SIG-M5 treated with dmso at 0.1 percent for 504 hours (cell line): Measurements from ENCODE around the gene ZIK1.

ENCODE experiments used
- DNase-seq: peaks from one replicate; lab custom pipeline; 2025; ENCODE audit not compliant: unreplicated experiment; lab: John Stamatoyannopoulos, UW

The ZIK1 gene

DNA sequence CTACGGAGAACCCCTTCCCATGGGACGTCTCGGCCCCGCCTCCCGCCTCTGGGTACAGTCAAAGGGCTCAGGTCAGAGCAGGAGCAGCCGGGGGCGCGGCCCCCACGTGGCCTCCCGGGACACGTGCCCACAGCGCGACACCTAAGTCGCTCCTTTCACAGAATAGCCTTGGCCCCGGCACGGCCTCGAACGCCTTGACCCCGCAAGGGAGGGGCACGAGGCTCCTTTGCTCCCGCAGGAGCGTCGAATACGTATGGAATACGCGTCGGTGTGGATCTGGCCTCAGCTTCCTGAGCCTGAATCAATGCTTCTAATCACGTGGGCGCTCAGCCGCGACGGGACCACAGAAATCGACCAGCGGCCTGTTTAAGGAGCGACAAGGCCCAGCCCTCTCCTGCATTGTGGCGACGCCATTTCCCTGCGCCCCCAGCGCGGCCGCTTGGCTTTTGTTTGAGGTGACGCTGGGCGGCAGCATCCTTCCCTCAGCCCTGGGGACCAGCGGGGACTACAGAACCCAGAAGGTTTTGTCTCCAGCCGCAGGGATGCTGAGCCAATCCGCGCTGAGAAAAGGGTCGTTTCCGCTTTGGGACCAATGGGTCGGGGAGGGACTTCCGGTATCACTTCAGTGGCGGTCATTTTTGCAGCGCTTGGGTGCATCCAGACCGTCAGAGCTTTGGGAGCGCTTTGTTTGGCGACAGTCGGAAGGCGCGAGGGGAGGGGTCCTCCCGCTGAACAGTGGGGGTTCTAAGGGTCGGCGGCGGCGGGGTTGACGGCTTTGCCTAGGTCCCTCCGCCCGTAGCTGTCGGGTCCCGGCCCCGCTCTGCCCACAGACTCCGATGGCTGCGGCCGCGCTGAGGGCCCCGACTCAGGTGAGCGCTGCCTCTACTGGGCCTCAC is at the start of gene ZIK1:
ZIK1 (plus strand) TSS at position 625 of the 896 bp plus-strand sequence; CDS start at position 837, 212 bp downstream.
- no peak for DNase-seq

DNA sequence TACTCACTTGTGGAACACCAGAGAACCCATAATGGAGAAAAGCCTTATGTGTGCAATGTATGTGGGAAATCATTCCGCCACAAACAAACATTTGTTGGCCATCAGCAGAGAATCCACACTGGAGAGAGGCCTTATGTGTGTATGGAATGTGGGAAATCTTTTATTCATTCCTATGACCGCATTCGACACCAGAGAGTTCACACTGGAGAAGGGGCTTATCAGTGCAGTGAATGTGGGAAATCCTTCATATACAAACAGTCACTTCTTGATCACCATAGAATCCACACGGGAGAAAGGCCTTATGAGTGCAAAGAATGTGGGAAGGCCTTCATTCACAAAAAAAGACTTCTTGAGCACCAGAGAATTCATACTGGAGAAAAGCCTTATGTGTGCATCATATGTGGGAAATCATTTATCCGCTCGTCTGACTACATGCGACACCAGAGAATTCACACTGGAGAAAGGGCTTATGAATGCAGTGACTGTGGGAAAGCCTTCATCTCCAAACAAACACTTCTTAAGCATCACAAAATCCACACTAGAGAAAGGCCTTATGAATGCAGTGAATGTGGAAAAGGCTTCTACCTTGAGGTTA is 45.9 kb upstream of the ZIK1 start:
- DNase-seq: no peak

DNA sequence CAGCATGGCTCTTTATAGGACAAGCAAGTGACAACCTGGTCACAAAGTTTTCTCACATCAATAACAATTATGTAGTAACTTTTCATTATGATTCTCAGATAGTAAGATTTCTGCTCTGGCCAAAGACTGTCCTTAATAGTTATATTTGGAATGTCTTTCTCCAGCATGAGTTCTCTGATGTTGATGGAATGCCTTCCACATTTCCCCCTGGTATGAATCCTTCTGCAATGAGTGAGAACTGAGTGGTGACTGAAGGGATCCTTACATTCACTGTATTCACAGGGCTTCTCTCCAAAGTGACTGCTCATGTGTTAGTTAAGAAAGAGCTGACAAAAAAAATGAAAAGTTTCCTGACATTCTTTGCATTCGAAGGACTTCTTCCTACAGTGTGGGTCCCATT is 37.4 kb upstream of the ZIK1 start:
- DNase-seq: no peak

DNA sequence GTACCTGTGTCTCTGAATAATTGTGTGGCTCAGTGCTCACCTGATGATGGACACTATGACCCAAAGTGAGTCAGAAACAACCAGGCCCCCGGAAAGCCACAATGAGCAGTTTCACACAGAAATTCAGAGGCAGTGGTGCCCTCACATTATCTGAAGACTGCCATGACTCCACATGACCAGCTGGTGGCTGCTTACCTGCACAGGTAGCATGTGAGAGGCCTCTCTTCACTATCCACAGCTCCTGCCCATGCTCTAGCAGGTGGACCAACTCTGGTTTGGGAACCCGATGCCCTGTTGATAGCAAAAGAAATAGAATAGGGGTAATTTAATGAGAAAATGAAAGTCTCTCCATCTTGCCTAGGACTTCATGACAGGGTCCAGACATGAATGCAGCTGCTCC is 31.5 kb upstream of the ZIK1 start:
- DNase-seq: no peak

DNA sequence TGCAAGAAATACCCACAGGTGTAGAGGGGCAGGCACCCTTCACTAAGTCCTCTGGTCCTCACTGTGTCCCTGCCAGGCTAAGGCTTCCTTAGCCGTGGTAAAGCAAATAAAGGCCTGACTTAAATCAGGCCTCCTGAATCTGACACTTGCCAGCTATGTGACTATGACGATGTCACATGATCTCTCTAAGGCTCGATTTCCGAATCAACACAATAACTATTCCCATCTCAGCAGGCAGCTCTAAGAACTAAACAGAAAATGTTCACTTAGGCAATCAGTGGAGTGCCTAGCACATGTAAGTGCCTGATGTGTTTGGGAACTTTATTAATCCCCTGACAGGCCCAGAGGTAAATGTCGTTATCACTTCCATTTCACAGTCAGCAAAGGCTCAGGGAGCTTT is 26.3 kb upstream of the ZIK1 start:
- DNase-seq: no peak

DNA sequence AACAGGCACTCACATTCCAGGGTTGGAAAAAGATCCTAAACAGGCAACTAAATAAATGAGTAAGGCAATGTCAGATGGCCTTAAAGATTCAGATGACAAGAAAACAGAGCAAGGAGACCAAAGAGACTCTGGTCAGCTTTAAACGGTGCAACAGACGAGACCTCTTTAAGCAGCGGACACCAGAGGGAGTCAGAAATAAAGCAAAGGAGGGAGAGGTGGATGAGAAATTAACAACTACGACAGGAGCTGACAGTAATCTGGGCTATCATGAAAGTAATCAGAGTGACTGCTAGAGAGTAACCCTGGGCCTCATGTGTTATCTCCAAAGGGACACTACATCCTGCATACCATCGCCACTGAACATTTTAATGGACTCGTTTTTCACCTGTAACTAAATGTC is 25.4 kb upstream of the ZIK1 start:
- no peak for DNase-seq

DNA sequence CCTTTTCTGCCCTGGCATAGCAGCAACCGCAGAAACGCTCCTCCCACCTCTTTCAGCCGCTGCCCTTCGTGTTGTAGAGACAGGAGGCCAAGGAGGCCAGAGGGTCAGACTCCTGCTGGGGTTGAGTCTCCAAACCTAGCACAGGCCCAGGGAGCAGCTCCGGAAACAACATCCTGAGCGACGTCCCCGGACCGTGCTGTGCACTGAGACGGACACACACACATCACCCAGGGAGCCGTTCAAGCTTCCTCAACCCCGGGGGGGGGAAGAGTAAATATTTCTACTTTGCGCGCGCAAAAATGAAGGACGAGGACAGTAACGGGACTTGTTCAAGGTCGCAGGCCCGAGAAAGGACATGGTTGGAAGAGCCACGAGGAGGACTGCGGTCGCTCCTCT is 24.9 kb upstream of the ZIK1 start:
- DNase-seq: no peak

DNA sequence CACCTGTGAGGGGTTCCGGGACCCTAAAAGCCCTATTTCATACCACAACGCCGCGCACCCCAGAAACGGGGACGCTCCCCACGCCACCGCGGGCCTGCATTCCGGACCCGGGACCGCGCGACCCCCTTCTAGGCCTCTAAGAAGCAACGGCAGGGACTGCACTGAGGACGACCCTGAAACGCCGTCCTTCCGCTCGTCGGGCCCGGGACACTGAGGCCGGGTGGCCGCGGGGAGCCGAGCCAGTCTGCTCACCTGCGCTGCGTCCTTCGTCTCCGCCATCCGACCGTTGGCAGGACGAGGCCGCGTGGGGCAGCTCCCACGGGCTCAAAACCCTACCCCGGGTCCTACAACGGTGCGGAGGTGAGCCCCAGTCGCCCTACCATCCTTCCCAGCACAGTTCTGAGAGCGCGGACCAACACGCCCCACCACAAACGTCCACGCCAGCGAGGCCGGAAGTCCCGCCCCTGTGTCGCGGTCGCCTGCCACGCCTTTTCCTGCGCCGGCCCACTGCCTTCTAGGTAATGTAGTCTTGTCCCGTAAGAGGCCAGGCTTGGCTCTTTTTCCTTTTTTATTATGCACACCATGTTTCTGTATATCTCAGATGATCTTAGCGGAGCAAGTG is 24.4 kb upstream of the ZIK1 start, which contains the start of gene ZNF550:
ZNF550 (minus strand) TSS at position 460 of the 622 bp plus-strand sequence; CDS start at position 279, 181 bp downstream.
- DNase-seq: peak; percentile 57

DNA sequence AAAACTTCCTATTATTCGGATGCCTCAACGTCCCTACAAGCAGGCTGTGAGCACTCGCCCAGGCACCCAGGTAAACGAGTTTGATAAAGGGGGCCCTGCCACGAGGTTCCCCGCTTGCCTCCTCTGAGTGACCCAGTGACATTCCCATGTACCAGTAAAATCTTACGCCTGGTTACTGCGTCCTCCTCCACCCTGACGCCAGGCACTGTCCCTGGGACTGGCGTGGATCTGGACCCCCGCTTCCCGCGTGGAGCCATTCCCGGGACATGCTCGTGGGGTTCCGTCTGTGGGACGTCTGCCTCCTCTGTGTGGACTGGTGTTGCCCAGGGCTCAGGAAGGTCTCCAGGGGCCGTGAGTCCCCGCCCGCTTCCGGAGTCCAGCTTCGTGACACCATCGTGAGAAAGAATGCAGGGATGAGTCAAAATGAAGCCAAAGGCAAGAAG is 23.9 kb upstream of the ZIK1 start:
- DNase-seq: no peak

DNA sequence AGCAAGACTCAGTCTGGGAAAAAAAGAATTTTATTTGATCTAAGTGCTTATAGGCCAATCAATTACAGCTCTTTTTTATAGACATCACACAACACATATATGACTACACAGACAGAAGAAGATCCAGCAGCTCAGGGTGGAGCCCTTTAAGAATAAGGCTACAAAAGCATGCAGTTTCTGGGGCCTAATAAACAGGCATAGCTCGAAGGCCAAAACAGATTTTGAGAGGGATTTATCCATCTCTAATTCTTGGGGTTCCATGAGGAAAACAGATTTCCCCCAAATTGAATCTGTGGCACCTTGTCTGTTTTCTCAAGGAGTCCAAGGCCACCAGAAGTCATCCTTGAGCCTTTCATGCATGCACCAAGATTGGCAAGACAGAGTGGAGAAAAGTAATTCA is 20.4 kb upstream of the ZIK1 start:
- DNase-seq: no peak

DNA sequence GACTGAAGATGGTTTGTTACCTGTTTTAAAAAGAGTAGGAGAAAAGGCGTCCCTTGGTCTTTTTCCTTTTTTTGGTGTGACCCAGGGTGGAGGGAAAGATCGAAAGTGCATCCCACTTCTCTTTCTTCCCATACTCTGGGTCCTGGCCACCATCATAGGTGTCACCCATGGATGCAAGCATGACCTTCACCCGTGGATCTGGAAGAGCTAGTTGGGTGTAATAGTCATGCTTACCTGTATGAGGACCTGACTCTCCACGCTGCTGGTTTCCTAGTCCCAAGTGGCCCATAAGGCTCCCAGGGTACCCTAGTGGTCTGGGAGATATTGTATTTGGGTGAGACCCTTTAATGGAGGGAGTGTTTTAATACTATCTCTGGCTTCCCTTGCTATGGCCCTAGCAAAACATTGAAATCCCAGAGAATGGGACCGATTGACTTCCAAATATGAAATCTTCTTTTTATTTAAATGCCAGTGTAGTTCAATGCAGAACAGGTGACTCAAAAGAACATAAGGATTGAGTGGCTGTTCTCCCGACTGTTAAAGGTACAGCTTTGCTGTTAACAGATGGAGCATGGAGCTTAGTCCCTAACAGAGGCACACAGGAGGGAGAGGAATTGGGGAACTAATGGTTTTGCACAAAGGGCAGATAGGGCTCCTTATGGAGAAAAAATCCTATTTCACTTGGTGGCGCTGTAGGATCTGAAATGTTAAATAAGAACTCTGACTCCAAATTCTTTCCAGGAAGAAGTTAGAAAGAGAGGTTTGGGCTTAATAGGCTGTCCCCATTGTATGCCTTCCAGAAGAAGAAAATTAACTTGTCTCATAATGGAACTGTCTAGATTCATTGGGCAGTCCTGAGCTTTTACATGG is 17.3 kb upstream of the ZIK1 start:
- no peak for DNase-seq

DNA sequence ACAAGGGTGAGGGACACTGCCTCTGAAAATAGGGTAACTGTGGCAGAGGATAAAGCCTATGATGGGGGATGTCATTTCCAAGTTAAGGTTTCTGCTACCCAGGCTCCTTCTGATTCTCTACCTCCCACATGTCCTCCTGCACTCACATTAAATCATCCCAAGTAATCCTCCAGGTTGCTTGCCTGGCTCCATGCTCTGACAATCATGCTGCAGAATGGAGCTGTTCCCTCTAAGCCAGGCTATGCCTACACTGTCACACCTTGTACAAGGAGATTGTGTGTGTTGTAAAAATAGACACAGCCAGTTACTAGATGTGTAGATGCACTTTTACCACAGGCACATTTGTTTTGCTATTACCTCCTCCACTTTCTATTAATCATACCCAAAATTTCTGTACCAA is 13.2 kb upstream of the ZIK1 start:
- no peak for DNase-seq

DNA sequence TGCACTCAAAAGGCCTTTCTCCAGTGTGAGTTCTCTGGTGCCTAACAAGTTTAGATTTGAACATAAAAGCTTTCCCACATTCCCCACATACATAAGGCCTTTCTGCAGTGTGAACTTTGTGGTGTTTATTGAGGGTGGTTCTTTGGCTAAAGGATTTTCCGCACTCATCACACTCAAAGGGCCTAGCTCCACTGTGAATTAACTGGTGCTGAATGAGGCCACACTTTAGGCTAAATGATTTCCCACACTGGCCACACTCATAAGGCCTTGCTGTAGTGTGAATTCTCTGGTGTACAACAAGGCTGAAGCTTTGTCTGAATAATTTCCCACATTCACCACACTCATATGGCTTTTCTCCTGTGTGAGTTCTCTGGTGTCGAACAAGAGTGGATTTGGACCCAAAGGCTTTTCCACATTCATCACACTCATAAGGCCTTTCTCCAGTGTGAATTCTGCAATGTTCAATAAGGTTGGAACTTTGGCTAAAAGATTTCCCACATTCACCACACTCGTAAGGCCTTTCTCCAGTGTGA is 11.5 kb upstream of the ZIK1 start:
- DNase-seq: no peak

DNA sequence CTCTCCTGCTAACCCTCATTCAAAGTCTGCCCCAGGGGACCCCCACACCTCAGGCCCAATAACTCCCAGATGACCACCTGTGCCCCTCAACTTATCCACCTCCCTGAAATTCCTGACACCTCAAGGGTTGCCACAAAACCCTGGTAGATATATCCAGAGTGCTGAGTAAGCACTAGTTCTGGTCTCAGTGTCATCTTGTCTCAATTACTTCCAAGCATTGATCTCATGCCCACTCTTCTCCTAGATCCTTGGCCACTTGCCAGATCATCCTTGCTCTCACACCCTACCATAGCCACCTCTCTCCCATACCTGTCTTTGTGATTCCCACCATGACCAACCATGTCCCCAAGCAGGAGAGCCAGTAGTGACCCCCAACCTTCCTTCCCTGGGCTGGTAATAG is 7.3 kb upstream of the ZIK1 start:
- no peak for DNase-seq

DNA sequence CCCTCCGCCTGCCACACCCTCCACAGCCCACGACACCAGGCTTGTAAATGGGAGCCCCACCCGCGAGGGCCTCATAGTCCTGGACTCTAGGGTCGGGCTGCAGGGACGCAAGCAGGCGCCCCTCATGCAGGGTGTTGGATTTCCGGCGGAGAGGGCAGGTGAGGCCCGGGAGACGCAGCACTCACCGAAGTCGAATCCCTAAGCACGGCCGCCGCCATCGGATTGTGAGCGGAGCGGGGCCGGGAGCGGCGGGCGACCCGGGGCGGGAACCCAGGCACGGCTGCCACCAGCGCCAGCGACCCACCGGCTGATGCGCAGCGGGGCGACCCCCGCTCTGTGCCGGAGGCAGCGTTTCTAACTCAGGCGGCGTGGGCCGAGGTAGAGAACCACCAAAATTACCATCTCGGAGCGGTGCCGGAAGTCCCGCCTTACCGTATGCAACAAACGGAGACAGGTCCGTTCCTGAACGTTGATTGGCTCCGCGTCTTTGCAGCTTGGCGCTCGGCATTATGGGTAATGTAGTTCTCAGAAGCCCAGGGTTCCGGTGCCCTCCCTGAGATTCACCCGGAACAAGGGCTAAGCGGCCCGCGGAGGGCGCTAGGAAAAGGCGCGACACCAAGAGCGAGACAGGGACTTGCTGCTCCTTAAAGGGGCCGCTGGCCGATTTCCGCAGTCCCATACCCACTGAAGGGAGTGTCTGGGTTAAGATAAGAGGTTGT is 5.3 kb upstream of the ZIK1 start, which contains the start of gene ZNF416:
ZNF416 (minus strand) TSS at position 425 of the 719 bp plus-strand sequence; CDS start at position 218, 207 bp downstream.
- DNase-seq: peak; percentile 97

DNA sequence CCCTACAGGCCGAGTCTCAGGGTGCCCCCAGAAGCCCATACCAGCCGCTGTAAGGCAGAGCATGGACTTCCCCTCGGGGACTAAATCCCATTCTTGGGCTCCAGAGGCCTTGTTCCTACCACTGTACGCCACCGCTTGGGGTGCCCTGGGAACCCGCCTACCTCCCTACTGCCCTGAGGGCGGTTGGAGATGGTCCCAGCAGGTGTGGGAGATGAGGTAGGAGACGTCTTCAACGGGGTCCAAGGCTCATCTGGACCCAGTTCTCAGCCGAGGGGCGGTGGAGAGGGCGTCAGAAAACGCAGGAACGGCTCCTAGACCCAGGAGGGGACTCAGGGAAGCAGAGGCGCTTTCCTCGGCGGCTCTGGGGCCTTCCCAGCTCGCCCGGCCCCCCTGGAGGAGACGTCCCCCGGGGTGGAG is 833 bp upstream of the ZIK1 start:
- DNase-seq: no peak

DNA sequence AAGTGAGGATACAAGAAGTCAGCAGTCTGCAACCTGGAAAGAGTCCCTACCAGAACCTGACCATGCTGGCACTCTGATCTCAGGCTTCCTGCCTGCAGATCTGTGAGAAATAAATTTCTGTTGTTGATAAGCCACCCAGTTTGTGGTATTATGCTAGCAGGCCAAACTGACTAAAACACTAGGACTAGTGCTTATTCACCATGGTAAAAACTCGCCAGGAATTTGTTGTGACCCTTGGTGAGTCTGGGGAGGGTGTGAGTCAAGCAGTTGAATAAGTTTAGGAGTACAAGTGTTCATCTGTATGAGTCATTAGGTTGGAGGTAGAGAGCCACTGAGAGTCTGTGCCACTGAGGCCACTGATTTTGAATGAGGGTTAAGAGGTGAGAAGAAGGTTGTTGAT is 3.6 kb downstream of the ZIK1 start:
- no peak for DNase-seq

DNA sequence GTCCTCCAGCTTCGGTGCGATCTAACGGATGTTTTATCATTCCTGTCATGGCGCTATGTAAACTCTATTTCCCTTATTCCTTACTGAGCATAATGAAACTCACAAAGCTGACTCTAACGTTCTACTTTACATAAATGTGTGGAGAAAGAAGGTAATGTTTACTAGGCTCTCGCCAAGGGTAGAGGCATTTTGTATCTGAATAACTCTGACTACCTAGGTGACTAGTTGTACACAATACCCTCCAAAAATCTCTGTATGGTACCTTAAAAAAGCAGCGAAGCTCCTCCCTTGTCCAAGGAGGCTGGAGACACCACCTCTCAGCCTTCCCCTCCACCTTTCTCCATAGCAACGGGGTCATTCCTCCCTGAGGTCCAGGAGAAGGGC is 15.4 kb downstream of the ZIK1 start:
- no peak for DNase-seq

DNA sequence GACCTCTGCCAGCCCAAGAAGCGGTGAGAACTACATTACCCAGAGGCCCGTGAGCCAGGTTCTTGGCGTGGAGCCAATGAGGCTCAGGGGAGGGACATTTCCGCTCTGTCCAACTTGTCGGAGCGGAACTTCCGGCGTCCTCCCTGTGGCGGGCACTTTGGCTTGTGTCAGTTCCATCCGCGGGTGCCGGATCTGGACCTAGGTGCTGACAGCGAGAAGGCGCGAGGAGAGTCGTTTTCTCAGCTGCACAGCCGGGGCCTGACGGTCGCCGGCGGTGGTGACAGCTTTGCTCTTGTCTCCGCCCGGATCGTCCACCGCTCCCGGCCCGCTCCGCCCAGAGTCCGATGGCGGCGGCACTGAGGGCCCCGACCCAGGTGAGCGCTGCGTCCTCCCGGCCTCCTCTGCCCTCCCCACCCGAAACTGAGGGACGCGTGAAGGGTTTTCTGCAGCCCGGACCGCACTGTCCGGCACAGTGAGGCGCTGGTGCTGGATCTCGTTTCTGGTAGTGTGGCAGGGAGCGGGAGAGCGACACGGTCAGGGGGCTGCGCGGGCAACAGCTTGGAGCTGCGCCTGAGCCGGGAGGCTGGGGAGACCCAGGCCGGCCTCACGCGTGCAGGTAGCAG is 15.9 kb downstream of the ZIK1 start, which contains the start of gene ZNF530:
ZNF530 (plus strand) TSS at position 125 of the 623 bp plus-strand sequence. CDS start 4,461 bp downstream, outside the sequence.
- peak; percentile 78 for DNase-seq
